RKO (cell line): ENCODE data around the gene PDZRN4.
"Not testable (repeated sequence)": the region's sequence is repeated elsewhere in the genome, so short reads cannot be mapped to it uniquely, and the experiment has no call there.

Source experiments
- DNase-seq: peaks from one replicate; pipeline ENCODE4 v3.0.0-alpha.2; 2016; ENCODE audit warnings: low spot score

Gene PDZRN4

DNA sequence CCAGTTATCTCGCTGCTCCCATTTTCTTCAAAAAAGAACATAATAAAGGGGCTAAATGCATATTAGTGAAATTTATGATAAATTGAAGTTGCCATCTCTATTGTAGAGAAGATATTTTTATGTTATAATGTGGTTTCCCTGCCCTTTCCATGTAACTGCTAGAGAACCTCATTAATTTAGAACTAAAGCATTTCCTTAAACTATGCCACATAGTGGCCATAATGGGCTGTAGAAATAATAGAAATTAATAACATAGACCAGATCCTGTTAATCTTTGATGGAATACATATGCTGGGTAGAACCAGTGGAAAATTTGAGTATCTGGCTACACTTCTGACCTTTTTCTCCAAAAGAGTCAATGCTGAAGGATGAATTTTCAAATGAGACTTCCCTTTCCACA lies 376.7 kb downstream of the PDZRN4 start:
- DNase-seq = no peak

DNA sequence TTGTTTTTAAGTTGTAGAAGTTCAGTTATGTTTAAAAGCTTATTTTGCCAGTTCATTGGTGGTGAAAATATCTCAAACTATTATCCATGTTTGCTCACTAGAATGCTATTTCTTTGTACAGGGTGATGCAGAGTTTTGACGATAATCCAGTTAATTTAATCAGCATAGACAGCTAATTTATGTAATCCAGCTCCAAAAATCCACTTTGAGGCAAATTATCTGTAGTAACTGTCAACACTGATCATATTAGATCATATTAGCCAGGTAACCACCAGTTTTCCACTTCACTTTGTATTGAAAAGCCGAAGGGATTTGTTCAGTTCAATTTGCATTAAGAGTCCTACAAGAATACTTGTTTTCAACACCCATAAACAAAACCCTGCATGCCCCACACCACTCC lies 378.6 kb downstream of the PDZRN4 start:
- DNase-seq = no peak

DNA sequence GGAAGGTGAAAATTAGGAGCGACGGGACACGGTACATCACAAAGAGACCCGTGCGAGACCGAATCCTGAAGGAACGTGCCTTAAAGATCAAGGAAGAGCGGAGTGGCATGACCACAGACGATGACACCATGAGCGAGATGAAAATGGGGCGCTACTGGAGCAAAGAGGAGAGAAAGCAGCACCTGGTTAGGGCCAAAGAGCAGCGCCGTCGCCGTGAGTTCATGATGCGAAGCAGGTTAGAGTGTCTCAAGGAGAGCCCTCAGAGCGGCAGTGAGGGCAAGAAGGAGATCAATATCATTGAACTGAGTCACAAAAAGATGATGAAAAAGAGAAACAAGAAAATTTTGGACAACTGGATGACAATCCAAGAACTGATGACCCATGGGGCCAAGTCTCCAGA lies 385.3 kb downstream of the PDZRN4 start:
- no peak for DNase-seq

DNA sequence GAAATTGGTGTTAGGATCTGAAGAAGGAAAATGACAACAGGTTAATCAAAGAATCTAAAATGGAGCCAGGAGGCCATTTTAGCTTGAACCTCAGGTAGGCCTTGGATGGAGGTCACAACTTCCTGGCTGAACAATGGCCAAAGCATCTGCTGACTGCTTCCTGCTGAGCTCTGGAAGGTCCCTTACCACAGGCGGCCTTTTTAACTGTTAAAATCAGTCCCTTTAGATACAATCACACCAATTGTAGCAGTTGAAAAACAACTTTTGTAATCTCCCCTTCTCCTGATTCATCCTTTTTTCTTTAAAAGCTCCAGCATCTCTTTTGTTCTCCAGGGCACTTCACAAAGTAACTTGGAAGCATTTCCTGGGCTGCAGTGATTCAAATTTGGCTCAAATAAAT lies 388.8 kb downstream of the PDZRN4 start:
- no peak for DNase-seq

DNA sequence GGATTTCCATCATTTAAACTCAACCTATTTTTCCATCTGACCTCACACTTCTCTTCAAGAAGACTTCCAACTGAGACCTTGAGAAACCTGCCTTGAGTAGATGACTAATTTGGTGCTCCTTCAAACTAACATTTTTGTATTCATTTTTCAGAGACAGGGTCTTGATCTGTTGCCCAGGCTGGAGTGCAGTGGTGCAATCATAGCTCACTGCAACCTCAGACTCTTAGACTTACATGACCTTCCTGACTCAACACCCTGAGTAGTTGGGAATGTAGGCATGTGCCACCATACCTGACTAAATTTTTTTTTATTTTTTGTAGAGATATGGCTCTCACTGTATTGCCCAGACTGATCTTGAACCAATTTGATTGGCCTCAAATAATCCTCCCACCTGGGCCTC lies 389.9 kb downstream of the PDZRN4 start:
- DNase-seq = no peak

DNA sequence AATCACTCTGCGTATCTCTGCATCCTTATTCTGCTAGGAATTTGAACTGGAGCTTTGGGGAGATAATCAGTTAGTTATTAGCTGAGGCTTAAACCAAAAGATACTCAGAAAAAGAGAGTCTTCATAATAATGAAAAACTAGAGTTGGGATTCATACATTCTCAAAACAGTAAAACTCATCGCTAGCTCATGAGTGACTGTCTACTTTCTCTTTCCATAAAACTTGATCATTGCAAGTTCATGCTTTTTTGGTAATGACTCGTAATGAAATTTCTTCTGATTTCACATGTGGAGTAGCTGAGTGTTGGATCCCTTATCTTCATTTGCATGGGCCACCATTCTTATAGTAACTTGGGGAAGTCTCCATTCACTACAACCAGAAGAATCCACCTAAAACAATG lies 397.7 kb downstream of the PDZRN4 start:
- DNase-seq = no peak

DNA sequence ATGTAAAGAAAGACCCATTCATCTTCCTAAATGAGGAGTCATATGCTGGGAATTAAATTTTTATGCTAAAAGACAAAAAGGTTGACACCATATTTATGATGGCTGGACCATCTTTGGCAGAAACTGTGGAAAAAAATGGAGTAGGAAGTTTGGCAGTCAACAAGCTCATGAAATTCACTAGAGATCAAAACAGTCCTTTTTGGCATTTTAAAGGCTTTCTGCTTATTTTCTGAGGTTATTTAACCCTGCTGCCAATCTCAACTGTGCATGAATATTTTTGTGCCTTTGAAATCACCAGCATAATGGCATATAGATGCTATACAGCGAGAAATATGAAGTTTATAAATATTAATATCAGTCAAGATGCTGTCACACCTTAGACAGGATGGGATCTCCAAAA lies 399.5 kb downstream of the PDZRN4 start:
- no peak for DNase-seq

DNA sequence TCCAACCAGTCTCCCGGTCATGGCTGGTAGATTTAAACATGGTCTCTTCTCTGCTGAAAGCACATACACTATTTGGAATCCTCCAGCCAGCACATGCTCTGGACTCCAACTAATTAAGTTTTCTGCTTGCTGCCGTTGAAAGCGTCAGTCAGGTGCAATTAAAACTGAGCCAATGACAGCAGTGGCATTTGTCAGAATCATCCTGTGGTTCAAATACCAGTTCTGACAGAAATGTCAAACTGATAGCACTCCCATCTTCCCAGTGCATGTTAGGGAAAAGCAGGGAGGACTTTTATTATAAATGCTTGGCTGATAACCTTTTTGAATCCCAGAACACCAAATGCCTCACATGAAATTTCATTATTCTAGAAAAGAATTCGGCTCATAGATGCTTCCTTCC lies 401.8 kb downstream of the PDZRN4 start:
- no peak for DNase-seq

DNA sequence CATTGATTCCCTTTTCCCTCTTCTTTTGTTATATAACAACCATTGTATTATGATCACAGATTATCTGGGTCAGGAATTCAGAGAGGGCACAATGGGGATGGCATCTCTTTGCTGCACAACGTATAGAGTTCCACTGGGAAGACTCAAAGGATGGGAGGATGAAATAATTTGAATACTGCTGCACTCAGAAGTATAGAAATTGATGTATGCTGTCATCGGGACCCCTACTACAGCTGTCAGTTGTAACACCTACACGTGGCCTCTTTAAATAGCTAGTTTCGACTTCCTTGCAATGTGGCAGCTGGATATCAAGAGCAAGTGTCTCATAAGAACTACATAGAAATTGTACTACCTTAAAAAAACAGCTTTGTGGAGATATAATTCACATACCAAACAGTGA lies 408.1 kb downstream of the PDZRN4 start:
- no peak for DNase-seq

DNA sequence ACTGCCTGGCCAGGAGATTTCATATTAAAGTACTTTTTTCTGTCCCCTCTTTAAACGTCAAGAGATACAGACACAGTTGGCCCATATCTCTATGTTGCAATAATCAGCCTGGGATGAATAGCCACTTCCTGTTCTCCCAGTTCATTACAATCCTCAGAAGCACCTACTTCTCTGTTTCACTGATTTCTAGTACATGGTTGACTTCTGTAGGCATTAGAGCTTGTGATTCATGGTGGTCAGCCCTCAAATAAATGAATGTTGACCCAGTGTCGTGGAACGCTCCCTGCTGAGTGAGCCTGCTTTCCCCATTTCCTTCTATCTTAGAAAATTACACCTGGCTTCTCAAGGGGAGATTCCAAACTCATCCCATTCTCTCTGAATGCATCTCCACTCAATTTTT lies 416.7 kb downstream of the PDZRN4 start:
- no peak for DNase-seq

DNA sequence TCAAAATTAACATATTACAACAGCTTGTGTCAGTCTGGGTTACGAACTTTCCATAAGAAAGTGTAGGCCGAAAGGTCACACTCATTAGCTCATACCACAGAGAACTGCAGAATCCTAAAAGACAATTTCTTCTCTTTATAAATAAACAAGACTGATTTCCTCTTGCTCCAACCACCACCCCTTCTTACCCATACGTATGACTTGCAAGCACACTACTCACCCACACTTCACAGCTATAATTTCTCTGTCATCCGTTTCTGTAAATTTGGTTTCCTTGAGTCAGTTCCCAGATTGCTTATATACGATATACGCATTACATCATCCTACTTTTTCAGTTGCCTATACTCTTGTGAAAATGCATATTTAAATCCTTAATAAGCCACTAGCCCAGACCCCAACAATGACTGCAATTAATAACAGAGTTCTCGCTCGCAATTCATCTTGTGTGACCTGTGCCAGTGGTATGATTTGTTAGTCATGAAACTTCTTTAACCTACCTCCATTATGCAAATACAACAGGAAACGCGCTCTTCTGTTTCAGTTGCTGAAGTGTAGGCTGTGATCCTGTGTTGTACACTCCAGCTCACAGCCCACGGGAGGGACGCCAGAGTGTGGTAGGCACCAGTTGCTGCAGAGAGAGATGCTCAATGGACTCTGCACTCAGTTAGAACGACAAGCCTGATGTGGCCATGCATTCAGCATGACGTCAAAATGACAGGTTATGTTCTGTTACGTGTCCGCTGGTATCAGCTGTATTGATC lies 417.6 kb downstream of the PDZRN4 start:
- DNase-seq = no peak

DNA sequence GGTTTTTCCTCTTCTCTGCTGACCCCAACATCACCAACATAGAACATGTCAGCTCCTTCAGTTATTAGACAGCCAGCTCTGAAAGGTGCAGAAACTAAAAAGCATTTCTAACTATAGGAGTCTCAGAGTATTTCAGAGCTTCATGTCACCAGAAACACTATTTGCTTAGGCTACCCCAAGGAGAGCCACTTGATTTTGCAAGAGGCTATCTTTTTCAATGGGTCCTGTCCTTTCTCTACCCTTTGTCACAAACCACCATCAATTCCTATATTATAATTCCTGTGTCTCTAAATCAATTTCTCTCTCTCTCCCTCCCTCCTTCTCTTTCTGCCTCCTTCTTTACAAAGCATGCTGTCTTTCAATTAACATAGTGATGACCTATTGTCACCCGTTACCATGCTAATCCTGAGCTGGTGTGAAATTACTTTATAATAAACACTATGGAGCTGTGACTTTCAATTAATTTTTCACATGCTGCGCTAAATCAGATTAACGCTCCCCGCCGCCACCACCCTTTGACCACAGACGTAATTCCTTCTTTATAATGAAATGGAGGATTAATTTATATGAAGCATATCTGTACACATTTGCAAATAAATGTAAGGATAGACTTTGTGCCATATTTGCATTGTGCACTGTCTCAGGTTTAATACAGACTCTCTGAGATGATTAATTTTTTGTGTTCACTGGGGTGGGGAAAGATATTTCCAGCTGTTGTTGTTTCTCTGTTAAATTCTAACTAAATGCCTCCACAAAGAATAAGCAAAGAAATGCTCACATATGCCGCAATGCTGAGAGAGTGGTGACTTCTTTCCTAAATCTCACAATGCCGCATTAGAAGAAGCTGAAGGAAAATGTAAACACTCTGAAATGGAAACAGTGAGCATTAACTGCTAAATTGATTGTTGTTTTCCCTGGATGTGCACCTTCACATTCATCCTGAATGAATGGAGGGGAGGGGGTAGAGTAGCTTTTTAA lies 418.6 kb downstream of the PDZRN4 start:
- no peak for DNase-seq

DNA sequence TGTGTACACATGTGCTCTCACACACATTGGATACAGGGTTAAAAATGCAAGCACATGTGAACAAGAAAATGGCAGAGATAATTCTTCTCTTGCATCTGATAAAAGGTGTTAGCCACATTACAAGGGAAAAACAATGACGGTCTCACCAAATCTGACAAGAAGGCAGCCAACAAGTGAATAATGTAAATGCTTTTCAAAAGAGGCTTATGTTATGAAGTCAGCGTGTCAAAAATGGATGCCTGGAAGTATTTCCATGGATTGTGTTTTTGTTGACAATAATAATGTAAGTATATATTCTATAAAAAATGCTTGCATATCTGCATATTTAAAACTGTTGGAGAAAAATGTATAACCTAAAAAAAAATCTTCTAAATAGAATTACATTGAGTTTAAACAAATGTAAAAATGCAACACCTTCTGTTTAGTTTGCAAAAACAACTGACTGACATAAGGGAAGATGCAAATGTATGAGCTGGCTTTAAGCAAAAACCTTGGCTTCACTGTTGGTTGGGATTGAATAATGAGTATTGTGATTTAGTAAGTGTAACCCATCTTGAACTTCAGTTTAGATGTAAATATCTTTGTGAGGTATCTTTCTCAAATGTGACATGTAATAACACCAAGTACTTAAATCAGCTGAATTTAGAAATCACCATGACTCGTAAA lies 424.9 kb downstream of the PDZRN4 start:
- no peak for DNase-seq

DNA sequence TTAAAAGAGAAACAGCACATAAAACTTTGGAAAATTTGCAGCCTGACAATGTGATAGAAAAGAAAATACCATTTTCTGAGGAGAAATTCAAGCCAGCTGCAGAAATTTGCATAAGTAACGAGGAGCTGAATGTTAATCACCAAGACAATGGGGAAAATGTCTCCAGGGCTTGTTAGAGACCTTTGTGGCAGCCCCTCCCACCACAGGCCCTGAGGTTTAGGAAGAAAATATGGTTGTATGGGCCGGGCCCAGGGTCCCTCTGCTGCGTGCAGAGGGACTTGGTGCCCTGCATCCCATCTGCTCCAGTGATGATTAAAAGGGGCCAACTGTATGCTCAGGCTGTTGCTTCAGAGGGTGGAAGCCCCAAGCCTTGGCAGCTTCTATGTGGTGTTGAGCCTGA lies 427.1 kb downstream of the PDZRN4 start:
- DNase-seq = not testable (repeated sequence)

DNA sequence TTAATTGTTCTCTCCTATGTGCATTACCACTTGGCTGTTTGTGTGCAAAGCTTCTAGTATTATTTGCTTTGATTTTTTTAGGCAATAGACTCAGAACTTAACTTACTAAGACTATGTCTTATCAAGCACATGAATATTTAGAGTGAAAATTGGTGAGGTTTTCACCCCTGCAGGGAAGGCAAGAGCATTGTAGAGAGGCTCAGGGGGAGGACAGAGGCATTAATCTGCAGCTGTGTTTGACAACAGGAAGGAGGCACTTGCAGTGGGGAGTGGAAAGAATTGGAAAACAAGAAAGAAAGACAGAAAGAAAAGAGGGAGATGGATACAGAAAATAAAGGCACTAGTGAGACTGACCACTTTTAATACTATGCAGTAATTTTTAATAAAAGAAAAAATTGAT lies 431.6 kb downstream of the PDZRN4 start:
- no peak for DNase-seq

DNA sequence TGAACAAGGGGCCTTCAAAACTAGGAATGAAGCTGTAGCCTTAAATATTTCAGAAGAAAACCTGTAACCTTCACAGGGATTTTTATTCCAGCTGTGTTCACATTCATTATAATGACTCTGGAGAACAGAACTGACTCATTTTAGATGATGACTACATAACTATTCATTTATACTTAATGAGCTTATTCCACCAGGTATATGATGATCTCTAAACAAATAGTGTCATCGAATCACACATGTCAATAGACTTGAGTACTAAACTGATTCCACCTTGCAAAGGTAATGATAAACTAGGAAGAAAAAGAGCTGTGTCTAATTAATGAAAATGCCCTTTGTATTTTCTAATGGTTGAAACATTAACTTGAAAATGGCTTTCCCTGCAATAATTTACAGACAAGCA lies 433.2 kb downstream of the PDZRN4 start:
- no peak for DNase-seq
